Activated effector memory CD4-positive, alpha-beta T cell treated with anti-CD3 and anti-CD28 coated beads, Interleukin-2, amount 50 U/mL, for 16 hours (primary cell): ENCODE results near the gene EYA4.

Source experiments
- DNase-seq: peaks from one replicate; pipeline ENCODE4 v3.0.0-alpha.2; 2020

EYA4 gene

DNA sequence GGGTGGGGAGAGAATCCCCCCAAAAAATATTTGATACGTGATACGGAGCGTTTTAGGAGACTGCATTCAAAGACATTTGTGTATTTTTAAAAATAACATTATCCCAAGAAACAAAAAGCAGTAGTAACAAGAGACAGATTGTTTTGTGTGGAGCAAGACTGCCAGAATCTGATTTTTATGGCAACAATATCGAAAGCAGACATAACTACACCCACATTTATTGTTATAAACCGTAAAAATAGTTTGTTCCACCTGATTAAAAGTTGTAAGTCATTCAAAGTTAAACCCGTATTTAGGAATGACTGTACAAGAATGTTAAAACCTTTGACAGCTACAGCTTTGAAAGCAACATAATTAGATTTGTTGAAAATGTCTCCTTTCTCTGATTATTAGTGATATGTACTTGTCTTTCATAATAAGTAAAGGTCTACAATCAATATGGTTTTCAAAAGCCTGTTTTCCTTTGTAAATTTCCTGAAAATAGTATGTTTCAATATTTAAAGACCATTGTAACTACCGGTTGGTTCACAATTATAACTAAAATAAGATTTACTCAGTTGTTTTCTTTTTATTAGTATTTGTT lies 2.7 kb downstream of the EYA4 start:
- DNase-seq, result no peak

DNA sequence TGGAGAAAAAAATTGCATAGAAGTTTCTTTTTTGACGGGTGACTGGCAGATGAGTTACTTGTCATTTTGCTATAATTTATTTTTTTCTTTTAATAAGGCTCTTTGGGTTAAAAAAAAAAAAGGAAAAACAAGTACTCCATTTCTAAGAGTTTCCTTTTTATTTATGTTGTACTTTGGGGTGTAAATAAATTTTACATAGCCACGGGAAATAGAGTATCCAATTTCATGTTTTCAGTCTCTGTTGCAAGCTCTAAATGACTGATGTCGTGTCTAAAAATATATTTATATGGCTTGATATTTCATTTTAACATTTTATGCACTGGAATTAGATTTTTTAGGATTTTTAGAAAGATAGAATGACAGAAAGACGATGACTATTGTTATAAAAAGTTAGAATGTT lies 3.4 kb downstream of the EYA4 start:
- no peak for DNase-seq

DNA sequence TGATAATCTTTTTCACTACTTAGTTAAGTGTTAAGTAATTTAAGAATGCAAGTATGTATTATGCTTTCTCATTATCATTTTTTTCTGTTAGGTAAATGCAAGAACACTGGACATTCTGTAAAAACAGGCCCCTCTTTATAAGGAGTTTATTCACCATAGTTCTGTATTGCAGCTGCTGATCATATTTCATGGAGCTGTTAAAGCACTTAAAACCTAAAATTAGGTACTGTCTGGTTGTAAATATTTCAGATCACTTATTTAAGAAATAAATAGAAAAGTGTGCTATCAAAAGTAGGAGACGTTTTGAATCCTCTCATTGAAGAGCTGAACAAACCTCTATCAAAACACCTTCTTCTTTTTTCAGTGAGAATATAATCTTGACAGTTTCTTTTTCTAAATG lies 3.9 kb downstream of the EYA4 start:
- no peak for DNase-seq

DNA sequence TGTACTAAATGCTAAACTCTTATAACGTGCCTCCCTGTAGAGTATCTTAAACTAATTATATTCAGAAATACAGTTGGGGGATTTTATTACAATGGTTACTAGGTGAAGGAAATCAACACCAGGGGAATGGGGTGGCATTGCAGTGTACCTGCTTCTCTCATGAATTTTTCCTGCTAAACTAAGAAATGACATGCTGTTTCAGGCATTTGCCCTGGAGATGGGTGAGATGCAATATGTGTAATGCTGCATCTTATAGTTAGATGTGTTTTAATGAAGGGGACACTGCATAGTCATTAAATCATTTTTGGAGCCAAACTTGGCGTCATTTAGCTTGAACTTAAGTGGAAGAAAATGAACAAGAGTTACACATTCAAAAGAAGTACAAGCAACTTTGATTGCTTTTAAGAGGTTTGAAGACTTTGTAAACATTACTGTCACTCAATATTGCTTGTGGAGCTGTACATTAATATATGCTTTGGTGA lies 4.3 kb downstream of the EYA4 start:
- DNase-seq, result no peak

DNA sequence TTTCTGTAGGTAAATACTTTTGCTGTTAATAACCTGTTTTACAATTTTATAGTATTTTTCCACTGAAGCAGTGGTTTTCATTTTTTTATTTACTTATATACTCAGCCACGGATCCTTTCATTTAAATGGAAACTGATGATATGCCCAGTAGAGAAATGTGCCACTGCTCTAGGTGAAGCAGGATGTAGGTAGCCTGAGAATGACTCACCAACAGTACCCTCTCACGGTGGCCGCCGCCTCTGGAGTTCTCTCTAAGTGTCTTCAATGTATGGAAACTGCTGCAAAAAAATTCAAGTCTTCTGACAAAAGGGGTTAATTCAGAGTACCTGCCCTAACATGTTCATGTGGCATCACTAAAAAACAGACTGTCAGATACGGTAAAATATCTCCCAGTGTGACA lies 6.4 kb downstream of the EYA4 start:
- no peak for DNase-seq

DNA sequence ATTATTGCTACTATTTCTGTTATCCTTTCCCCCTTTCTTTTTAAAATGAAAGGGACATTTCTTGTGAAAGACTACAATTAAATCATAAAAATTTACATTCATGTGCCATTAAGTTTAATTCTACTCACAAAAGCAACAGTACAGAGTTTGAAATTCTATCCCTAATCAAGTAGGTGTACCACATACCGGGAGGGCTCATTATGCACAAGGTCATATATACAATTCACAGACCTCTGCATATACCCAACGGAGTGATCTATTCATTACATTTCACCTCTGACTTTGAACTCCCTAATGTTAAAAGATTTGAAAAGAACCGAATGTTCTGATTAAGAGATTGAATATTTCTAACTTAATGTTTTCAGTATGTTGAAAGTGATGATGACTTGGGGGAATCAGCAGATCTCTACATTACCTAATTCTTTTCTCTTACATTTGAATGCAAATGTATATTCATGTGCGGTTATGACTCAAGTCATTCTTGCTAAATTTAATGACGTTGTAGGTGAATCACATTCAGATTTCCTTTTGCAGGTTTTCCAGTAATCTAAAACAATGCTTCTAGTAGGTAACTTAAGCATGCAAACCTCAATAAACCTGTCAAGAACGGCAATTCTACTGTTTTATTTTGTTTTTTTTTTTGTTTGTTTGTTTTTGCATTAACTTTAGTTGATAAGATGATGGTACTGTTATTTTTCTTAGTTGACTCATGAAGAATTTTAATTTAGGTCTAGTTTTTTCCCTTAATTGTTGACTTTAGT lies 7.3 kb downstream of the EYA4 start:
- no peak for DNase-seq

DNA sequence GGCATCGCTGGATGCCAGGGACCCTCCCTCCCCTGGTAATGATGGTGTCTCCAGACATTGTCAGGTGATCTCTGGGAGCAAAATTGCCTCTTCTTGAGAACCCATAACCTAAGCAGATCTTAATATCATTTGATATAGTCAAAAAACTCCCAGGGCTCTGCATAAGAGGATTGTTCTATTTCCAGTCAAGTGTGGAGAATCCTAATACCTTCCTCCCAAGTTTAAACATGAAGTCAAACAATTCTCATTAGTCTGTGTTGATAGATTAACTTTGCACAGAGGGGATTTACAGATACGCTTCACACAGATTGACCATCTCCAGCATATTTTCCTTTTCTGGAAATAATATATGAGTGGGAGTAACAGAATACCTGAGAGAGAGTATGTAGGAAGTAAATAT lies 10.5 kb downstream of the EYA4 start:
- no peak for DNase-seq

DNA sequence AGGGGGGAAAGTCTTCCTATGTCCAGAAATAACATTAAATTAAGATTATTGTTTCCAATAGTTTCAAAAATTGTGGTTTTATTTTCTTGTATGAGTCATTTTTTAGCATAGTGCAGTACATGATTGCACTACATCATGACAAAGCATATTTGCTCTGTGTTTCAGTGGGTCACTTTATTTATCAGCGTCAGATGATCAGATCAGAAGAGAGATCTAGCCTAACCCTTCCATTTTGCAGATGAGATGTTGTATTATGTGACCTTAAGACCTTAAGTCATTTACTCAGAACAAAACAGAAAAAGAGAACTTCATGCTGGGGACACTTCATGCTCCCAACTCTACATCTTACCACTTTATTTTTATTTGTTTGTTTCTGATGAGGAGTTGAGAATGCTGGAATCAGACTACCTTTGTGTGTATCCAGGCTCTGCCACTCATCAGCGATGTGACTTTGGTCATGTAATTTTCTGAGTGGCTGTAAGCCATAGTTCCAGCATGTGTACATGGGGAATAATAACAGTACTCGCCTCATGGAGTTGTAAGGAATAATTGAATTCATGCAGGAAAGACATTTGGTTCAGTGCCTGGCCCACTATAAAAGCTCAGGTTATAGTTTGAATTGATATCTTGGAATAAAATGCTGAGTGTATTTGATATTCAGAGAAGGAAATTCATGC lies 13.5 kb downstream of the EYA4 start:
- no peak for DNase-seq

DNA sequence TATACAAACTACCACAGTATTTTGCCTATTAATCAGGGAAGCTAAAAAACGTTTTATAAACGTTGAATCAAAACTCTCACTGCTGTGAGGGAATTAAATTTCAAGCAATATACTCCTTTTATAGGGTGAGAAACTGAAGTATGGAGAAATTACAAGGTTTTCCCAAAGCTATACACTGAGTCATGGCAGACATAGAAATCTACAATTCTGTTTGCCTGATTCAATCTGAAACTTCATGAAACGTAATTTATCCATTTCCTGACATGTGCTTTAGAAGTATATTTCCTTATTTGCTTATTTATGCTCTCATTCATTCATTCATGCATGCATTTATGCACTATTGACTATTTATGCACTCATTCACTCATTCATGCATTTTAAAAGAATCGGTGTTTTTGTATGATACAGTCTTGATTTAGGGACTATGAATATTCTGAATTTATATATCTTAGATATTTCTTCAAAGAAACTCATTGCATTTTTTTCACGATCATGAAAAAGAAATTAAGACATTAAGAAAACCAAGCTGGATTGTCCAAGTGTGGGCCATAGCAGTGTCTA lies 16.5 kb downstream of the EYA4 start:
- DNase-seq, result no peak

DNA sequence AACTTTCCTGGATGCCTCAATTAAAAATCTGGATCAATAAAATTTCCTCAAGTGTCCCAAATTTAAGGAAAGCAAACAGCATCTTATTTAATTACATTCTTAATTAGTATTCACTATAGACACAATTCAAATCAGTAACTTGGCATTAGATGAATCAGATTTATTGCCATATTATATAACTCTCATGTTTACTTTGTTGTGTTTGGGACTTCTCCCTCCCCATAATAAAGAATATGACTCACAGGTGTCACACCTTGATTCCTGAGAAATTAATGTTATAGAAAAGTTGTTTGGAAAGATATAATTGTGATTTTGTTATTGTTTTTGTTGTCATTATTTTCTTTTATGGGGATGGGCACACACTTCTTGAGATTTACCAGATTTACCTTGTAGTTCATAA lies 18.4 kb downstream of the EYA4 start:
- DNase-seq, result no peak

DNA sequence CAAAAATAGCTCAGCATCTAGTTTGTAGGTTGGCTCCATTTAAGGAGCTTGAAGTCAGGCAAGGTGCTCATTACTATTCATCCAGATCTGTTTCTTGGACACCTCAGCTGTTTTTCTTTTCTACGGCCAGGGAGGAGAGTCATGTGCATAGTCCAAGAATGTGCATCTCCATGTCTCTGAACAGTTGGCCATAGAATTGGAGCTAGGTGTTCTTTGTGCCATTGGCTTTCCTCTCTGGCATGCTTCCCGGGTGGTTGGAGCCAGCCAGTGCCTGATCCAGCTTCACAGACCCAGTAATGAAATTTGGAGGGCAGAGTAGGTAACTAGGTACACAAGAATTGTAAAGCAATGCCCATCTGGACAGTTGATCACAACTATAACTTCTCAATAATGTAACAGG lies 21.6 kb downstream of the EYA4 start:
- no peak for DNase-seq

DNA sequence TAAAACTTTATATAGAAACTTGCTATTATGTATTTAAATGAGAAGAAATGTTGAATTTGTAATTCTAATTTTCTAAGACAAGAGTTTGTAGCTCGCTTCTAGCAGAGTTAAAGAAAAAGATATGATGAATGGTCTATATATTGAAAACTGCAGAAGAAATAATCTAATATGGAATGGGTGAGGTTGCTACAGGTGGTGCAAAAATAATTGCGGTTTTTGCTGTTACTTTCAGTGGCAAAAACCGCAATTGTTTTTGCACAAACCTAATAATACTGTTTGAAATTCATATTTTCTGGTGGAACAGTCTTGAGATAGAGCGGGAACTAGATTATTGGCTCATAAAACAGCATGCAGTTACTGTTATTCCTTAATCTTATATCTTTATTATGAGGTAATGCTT lies 23.9 kb downstream of the EYA4 start:
- no peak for DNase-seq

DNA sequence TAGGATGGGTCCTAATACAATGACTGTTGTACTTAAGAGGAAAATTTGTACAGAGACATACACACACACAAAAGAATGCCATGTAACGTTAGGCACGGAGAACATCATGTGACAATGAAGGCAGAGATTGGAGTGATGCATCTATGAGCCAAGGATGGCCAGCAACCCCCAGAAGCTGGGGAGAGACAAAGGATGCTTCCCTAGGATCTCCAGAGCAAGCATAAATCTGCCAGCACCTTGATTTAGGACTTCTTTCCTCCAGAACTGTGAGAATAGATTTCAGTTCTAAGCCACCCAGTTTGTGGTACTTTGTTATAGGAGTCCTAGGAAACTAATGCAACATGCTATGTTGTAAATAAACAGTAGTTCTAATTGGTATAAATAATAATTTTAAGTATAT lies 25.0 kb downstream of the EYA4 start:
- DNase-seq, result no peak

DNA sequence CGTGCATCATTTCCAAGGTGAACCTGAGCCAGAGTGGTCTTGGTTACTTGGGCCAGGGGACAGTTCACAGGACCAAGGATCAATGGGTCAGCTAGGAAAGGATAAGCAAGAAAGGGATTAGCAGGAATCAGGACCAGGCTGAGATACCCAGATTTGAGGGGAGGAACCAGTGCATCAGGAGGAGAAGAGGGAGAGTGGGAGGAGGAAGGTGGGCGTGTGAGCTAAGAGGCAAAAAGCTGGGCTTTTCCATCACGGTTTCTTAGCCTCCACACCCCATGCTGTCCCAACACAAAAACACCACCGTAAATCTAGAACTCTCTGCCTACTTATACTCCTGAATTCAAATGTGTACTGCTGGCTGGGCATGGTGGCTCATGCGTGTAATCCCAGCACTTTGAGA lies 27.5 kb downstream of the EYA4 start:
- no peak for DNase-seq

DNA sequence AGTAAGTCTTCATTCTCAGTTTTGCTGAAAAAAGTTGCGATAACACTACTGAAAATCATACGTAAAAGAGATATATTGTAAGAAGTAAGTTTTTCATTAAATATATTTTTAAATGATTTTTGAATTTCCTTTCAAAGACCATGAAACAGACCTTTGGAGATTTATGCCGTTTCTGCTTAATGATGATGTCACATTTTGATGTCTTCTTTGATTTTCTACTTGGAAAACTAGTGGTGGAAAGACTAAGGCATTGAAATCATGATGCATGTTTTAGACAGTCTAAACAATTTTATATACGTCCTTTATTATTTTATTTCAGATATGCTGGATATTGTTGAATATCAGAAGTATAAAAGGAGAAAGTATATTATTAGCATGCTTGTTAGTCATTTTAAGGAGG lies 33.7 kb downstream of the EYA4 start:
- no peak for DNase-seq

DNA sequence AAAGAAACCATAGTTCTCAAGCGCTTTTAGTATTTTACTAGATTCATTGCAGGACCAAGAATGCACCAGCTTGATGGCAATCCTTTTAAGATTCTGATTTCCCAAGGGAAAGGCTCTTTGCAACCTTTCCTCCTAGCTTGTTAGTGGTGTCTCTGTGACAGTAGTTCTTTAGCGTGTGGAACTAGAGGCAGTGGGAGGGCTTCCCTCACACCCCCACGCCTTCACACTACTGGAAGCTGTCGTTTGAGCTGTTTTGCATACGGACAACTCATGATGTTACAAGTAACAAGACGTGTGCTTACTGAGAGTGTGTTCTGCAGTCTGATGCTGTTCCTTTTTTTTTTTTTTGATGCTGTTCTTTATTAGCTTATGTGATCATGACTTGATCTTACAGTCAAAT lies 34.1 kb downstream of the EYA4 start:
- no peak for DNase-seq

DNA sequence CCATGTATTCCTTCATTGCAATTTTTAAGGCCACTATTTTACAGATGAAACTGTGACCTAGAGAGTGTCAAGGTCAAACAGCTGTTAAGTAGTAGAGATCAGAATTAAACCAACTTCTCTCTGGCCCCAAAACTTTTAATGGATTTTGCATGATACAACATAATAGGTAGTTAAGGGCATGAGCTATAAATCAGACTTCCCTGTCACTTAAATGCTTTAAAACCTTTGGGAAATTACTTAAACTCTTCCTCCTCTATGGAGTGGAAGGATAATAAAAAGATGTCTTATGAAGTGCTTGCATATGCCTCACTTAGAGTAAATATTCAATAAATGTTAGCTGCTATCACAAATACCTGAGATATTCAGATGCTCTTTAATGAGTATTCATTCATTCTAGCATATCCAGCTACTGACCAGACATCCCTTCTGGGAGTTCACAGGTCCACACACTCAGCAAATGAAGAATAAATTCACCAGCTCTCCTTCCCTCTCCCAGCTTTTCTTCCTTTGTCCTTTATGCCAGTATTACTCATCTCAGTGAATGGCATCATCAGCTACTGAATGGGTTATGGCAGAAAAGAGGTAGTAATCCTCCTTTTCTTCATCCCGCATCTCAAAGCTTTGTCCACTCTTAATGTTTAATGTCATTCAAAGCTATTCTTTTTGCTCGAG lies 36.2 kb downstream of the EYA4 start:
- DNase-seq, result no peak

DNA sequence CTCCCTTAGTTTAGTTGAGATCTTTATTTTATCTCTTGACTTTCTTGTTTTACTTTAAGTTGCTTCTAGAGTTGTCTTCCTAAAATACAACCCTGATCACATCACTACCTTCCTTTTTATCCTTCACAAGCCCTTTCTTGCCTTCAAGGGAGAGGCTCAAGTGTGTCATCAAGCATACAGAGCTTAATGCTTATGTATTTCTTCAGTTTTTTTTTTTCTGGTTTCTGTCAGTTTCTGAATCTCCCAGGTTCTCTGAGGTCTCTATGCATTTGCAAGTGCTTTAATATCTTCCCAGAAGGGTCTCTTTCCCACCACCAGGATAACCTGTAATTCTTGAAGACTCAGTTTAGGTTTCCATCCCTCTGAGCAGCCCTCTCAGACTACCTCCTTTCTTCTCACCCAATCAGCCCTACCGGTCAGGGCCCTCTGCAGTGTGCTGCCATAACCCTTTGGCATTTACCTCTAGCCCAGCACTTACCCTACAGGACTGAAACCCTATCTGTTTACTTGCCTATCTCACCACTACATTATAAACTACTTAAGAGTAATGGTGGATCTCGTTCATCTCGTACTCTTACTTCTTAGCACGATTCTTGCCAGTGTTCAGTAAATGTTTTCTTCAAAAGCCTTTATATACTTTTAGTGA lies 36.9 kb downstream of the EYA4 start:
- no peak for DNase-seq

DNA sequence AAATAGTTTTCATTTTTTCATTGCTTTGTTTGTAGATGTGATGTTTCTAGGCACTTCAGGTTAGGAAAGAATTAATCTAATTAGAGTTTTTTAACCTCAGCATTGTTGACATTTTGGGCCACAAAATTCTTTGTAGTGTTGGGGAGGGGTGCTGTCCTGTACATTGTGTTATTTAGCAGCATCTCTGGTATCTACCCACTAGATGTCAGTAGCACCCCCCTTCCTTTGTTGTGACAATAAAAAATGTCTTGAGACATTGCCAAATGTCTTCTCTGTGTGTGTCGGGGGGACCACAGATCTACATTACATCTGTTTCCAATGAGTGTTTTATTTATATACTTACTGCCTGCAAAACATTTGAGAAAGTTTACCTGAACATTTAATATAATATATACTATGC lies 45.6 kb downstream of the EYA4 start:
- no peak for DNase-seq

DNA sequence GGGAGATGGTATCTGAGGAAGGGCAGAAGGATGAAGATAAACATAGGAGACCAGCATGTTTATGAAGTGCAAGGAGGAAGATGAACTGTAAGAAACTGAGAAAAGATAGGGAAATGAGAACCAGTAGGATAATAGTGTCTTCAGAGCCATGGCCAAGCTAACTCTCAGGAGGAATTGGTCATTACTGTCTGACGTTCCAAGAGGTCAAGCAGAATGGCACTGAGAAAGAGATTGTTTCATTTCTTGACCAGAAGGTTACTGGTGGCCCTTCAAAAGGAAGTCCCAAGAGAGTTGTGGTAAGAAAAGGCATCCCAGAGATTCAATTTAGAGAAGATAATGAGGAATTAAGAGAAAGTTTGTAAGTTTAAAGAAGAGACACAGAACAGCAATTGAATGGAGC lies 47.5 kb downstream of the EYA4 start:
- no peak for DNase-seq

DNA sequence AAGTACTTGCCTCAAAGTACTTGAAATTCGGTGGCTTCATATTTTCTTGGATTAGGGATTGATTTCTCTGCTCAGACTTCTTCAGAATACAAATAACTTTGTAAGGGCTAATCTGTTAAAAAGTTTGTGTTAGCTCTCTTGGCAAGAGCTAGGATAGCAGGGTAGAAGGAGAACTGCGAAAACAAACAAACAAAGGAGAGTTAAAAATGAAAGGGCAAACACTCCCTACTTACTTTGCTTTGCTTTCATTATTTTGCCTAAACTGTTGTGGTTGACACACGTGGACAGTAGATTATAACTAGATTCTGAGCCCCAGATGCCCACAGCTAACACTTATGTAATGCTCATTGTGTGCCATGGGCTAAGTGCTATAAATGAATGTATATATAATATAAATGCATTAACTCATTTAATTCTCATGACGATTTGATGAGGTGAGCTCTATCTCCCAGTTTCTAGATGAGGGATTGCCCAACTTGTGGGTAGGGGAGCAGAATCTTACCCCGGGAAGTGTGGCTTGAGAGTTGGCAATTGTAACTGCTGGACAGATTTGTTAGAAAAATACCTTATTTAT lies 48.7 kb downstream of the EYA4 start:
- DNase-seq, result no peak

DNA sequence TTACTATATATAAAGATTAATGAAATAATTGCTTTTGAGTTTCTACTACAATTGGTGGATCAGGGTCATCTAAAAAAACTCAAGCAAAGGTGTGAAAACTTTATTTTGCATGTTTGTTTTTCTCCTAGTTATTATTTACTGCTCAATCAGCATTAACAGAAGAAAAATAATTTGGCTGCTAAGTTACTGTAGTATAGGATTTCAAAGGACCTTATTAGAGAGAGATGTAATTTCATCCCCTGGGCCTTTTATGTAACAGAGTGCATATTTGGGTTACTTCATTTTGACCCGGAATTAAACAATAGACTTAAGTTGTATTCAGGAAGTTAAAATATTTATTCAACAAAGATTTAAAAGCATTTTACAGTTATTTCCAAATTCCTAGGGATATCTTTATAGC lies 49.8 kb downstream of the EYA4 start:
- no peak for DNase-seq

DNA sequence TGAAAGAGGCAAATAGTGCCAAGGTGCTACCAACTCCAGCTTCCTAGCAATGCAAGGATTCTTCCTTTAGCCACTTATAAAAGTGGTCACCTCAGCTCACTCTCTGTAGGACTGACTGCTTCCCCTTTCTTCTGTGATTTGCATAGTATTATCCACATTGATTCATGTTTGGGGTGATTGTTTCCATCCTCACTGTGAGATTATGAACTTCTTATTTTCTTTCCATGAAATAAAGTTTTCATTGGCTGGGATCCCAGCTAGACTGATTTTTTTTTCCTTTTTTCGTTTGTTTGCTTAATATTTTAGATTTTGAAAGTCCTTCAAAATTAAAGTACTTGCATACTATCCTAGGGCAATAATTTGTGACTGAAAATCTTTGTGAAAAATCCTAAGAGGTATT lies 50.5 kb downstream of the EYA4 start:
- no peak for DNase-seq
